HL-60/S4 treated with retinoic acid at 250 ng/mL for 4 days and 3 days (cell line): ENCODE data around the gene DENND5B.
"Not testable (repeated sequence)": the region's sequence is repeated elsewhere in the genome, so short reads cannot be mapped to it uniquely, and the experiment has no call there.

ENCODE experiments used
- in situ Hi-C: fragments of 300-500 bp; cut with MboI; formaldehyde crosslinking; loops from 2 replicates; pipeline ENCODE4 v1.7.0; 2022; ENCODE audit warnings: low sequenced_read_pairs

The DENND5B gene

DNA sequence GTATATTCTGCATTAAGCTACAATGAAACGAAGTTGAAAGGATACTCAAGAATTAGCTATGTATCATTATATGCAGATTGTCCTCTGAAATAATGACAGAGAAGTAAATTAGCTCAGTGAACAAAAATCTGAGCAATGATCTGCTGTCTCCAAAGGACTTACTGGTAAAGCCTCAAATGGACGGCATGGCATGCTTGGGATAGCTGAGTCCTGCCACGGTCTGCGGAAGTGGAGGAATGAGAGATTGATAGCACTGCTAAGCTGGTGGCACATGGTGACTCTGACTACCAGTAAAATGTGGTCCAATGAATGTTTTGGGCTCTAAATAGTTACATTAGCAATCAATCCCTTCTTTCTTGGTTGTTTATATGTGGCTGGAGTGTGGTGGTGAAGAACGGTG lies 3.7 kb upstream of the DENND5B start:
- in situ Hi-C loops = no loop called here

- in situ Hi-C loops = no loop called here
These were observed 505 bp upstream of the DENND5B start for GRCh38 chr12:31591380-31591901.

DNA sequence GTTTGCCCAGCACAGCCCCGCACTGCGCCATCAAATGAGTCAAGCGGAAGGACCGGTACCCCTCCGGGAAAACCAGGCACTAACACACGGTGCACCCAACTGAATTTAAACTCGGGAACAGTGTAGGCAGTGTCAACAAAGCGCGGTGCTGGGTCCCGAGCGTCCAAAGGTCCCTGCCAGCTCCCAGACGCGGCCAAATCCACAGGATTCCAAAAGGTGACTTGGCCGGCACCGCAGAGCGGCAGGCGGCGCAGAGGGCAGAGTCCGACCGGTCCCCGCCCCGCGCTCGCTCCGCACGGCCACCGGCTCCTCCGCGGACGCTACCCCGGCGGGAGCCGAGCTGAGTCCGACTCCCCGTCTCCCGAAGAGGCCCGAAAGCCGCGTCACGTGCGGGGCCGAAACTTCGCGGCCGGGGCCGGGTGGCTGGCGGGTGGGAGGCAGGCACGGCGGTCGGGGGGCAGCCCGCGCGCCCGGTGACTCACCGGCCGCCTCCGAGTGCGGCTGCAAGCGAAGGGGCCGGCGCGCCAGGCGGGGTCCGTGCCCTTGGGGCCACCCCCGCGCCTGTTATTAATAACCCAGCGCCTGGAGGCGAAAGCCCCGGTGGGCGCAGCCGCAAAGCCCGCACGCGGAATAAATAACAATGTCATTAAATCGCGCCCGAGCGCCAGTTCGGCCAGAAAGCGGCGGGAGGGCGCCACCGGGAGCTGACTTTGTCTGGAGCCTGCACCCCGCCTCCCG lies 863 bp downstream of the DENND5B start:
- in situ Hi-C loops = no loop called here

DNA sequence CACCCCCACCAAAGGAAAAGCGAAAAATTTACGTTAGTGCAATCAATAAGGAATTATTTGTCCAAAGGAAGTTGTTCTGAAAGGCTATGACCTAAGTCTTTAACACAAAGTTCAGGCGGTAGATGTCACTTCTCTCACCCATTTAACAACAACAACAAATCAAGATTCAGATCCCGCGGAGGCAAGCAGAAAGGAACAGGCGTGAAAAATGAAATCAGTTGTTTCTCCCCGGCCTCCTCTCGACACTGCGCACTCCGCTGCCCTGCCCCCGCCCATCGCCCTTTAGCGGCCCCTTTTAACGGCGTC lies 1.4 kb downstream of the DENND5B start:
- in situ Hi-C loops = no loop called here

DNA sequence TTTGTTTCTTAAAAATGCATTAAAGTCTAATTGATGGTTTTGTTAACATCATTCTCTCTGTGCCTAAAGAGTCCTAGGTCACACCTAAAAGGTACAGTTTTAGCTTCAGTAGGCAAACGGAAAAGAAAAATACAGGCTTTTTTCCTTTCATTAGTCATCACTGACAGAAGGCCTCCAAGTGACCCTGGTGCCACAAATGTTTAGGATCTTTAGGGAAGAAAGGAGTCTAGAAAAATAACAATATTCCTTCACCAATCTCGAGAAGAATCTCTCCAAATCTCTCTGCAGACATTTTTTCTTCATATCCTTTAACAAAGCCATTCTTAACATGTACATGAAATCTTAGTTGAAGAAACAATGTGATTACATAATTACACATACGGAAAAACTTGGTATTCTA lies 2.0 kb downstream of the DENND5B start:
- in situ Hi-C loops = no loop called here

DNA sequence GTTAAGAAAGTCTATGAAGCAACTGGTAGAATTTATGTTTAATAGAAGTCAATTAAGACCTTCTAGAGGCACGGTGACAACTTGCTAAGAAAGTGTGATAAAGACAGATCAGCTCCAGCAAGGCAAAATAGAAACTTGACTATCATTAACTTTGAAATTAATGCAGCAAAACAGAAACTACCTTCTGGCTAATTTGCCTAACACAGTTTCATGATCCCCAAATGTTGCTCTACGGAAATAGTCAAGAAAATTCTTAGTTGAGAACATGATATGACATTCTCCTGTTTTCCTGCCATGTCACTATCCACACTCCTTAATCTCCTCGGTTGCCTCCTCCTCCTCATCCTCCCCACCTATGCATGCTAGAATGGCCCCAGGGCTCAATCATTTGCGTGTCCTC lies 4.2 kb downstream of the DENND5B start:
- in situ Hi-C loops = no loop called here

GRCh38 chr12:31585895-31586294 lies 5.0 kb downstream of the DENND5B start:
- in situ Hi-C loops = no loop called here

- in situ Hi-C loops = no loop called here
These were observed 5.7 kb downstream of the DENND5B start for GRCh38 chr12:31585271-31585670.

DNA sequence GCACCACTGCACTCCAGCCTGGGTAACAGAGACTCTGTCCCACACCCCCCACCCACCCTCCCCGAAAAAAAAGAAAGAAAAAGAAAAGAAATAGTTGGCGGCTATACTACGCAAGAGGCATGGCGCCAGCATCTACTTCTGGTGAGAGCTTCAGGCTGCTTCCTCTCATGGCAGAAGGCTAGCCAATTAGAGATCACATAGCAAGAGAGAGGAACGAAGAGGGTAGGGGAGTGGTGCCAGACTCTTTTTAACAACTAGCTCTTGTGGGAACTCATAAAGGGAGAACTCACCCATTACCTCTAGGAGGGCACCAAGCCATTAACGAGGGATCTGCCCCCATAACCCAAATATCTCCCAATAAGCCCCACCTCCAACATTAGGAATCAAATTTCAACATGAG lies 6.2 kb downstream of the DENND5B start:
- in situ Hi-C loops = no loop called here

DNA sequence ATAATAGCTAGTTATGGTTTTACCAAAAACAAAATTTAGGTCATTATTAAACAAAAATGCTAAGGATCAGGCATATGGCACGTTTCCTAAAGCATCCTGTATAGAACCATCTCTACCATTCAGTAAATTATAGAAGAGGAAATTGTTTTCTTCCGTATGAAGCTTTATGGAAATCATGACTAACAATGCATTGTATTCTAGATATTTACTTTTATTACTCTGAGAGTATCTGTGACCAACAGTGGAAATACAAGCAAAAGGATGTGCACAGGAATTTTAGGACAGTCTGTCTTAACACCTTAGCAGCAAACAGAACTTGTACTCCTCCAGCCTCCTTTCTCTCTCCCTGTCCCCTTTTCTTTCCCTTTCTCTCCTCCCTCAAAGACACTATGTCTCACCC lies 7.1 kb downstream of the DENND5B start:
- in situ Hi-C loops = no loop called here

DNA sequence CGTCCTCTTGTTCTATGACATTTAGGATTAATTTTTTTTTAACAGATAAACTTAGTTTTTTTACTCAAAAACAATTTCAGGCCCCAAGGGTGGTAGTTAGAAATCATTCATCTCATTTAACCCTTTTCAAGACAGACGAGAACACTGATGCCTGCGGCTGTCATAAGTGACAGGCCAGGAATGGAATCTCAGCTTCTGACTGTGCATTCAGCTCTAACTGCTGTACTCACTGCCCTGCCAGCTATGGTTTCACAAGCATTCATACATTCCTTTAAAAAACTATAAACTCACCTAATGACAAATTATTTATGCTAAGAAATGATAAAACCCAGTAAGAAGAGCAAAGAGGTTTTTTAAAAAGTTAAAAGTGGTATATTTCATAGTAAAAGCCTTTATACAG lies 8.8 kb downstream of the DENND5B start:
- in situ Hi-C loops = no loop called here

GRCh38 chr12:31578632-31579031 lies 12.3 kb downstream of the DENND5B start:
- in situ Hi-C loops = no loop called here

DNA sequence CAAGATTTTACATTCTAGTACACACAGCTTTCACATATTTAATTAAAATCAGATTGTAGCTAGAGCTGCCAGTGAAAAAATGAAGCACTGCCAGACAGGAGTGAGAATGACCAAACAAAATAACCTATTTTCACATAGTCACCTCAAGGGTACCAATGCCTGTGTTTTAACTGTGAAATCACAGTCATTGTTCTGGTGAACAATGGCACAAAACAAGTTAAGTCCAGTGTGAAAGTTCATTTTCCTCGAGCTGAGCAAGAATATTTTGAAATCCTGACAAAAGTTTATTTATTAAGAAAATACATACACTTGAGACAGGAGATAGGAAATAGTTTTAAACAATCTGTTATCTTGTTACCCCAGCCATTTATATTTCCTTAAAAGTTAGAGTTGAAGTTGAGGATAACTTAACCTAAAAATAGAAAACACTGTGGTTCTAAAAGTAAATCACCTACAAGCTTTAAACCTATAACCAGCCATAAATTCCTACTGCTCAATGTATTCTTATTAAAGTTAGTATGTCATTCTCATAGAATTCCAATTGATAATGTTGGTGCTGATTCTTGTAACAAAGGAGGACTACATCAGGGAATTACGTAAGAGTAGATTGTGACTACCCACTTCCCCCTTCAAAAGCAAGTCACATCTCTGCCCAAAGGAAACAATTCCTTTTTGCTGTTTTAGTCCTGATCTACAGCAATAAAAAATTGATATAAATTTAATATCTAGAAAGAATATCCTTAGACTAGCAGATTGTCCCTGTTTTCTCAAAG lies 15.9 kb downstream of the DENND5B start:
- in situ Hi-C loops = no loop called here

DNA sequence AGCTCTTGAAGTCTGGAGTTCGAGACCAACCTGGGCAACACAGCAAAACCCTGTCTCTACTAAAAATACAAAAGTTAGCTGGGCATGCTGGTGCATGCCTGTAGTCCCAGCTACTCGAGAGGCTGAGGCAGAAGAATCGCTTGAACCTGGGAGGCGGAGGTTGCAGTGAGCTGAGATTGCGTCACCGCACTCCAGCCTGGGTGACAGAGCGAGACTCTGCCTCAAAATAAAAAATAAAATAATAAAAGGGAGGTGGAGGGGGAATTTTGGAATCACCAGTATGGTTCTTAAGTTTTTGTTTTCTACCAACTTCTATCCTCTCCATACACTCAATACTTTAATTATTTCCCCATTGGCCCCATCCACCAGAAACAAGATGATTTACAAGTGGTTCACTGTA lies 16.6 kb downstream of the DENND5B start:
- in situ Hi-C loops = not testable (repeated sequence)

GRCh38 chr12:31572900-31573600 lies 17.9 kb downstream of the DENND5B start:
- in situ Hi-C loops = no loop called here

DNA sequence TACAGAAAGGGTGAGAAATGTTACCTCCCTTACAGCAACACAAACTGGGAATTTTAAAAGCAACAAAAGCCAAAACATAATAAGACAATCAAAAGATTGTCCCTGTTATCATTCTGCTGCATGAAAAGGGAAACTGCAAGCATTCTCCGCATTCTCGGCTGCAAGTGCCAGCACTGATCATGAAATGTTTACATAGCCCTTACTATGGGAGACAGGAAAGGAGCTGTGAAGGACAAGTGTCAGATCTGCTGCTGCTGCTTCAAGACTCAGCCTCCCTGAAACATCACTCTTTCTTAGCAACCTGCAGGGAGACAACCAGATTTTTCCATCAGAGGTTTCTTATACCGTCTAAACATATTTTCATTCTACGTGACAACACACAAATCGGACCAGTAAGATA lies 20.1 kb downstream of the DENND5B start:
- in situ Hi-C loops = no loop called here

DNA sequence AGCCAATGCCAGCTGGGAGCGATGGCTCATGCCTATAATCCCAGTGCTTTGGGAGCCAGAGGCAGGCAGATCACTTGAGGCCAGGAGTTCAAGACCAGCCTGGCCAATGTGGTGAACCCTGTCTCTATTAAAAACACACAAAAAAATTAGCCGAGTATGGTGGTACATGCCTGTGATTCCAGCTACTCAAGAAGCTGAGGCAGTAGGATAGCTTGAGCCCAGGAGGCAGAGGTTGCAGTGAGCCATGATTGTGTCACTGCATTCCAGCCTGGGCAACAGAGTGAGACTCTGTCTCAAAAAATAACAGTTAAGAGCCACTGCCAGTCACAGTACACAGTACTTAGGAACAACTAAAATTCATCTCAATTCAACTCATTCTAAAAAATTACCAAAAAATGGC lies 21.4 kb downstream of the DENND5B start:
- in situ Hi-C loops = not testable (repeated sequence)

GRCh38 chr12:31568498-31568897 lies 22.4 kb downstream of the DENND5B start:
- in situ Hi-C loops = no loop called here

DNA sequence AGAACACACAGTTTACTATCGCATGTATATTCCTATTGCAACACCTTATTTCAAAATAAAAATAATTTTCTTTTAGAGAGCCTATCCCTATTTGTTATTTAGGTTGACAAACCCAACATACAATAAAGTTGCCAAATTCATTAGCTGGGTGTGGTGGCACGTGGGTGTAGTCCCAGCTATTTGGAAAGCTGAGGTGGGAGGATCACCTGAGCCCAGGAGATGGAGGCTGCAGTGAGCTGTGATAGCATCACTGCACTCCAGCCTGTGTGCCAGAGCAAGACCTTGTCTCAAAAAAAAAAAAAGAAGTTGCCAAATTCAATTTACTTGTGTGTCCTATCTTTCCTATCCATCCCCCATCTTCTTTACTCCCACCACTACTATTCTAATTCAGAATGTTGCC lies 23.9 kb downstream of the DENND5B start:
- in situ Hi-C loops = no loop called here

DNA sequence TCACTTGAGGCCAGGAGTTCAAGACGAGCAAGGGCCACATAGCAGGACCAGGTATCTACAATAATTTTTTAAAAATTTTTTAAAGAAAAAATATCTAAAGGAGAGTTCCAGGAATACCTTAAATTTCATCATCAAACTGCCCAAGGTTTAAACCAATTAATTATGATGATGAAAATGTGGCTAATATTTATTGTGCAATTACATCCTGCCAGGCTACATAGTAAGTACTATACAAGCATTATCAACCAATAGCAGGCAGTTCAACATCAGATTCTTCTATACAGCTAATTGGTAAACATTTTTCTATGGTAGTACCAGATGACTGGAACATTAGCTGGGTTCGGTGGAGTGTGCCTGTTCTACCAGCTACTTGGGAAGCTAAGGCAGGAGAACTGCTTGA lies 24.4 kb downstream of the DENND5B start:
- in situ Hi-C loops = no loop called here

- in situ Hi-C loops = no loop called here
These were observed 28.2 kb downstream of the DENND5B start for GRCh38 chr12:31562594-31563328.
